K562 (cell line): ENCODE measurements around the gene IFNAR2. TPM values are rescaled to one million over a fixed set of nuclear protein-coding genes. Genes with fewer than 3 reads are reported as not detected.
"Not testable (repeated sequence)": the region's sequence is repeated elsewhere in the genome, so short reads cannot be mapped to it uniquely, and the experiment has no call there.

Experiments
- ATAC-seq: fragments of 200-7000 bp; cut with Tn5 transposase; 3 replicates; pipeline ENCODE4 v1.9.1; 2020; ENCODE audit warnings: moderate library complexity
- BruUV-seq: library from RNA; stranded (reverse); fragments of 400-500 nt; replicated peaks from 2 replicates; lab custom pipeline; 2021; lab: Mats Ljungman, UMichigan
- CTCF ChIA-PET: fragments of 300-600 bp; formaldehyde crosslinking; extraction: SDS; loops from one replicate; lab custom pipeline; 2021; ENCODE audit warnings: low intra/inter-chr PET ratio; lab: Yijun Ruan, JAX
- POLR2A ChIA-PET: fragments of 300-600, 350-650 bp; sonication (Branson Sonifier 250); formaldehyde crosslinking; extraction: SDS; loops from one replicate; lab custom pipeline; 2021; ENCODE audit warnings: antibody characterized with exemption, inconsistent platforms; lab: Yijun Ruan, JAX
- DNase-seq, 4 experiments: peaks; one replicate each; pipeline versions ENCODE4 v3.0.0 to v3.0.0-alpha.2; 2011 to 2018; ENCODE audit warnings: low spot score in 3 of 4, mixed read lengths in 3 of 4; ENCODE audit errors: extremely low read depth in 1 of 4
- FAIRE-seq: peaks from 2 replicates; lab custom pipeline; 2011; peaks lifted over from hg19 to GRCh38; lab: Jason Lieb, UNC
- H2AFZ ChIP-seq: 2 replicates; pipeline ENCODE4 v1.6.0; 2011; ENCODE audit warnings: low read depth, low read length, control low read depth, inconsistent platforms
- H3K27ac ChIP-seq: fragments of 200-600 bp; 3 replicates; pipeline ENCODE4 v1.8.0; 2011; ENCODE audit warnings: low read depth, mild to moderate bottlenecking, control low read depth, inconsistent platforms, low read length, moderate library complexity, mixed read lengths; ENCODE audit errors: extremely low read depth
- H3K27me3 ChIP-seq, 2 experiments: fragments of 300-600 bp in 1 of 2; 2 replicates in 1 of 2; 3 replicates in 1 of 2; pipeline versions ENCODE4 v1.6.0 to v1.8.0; 2011; ENCODE audit warnings: inconsistent platforms in 2 of 2, low read length in 2 of 2, mild to moderate bottlenecking in 1 of 2, mixed read lengths in 1 of 2, moderate library complexity in 1 of 2; ENCODE audit not compliant: control insufficient read depth in 2 of 2, insufficient read depth in 2 of 2
- H3K36me3 ChIP-seq: fragments of 300-600 bp; 3 replicates; pipeline ENCODE4 v1.8.0; 2011; ENCODE audit warnings: mild to moderate bottlenecking, low read length, inconsistent platforms; ENCODE audit not compliant: control insufficient read depth, insufficient read depth
- H3K4me1 ChIP-seq, 2 experiments: fragments of 200-600 bp in 1 of 2; replicated peaks in 1 of 2; 2 replicates in 1 of 2; 3 replicates in 1 of 2; pipeline versions ENCODE4 v1.5.1 to v1.8.0; 2011; ENCODE audit warnings: inconsistent platforms in 2 of 2, low read length in 2 of 2, mild to moderate bottlenecking in 1 of 2, mixed read lengths in 1 of 2, moderate library complexity in 1 of 2; ENCODE audit not compliant: control insufficient read depth in 2 of 2, insufficient read depth in 2 of 2
- H3K4me2 ChIP-seq: 2 replicates; pipeline ENCODE4 v1.6.1; 2011; ENCODE audit warnings: low read length, control low read depth, inconsistent platforms, mixed read lengths; ENCODE audit not compliant: insufficient read depth
- H3K4me3 ChIP-seq: fragments of 200-600 bp; sonication (generic), shearing (Covaris generic); 2 replicates; pipeline ENCODE4 v1.5.1; 2016; ENCODE audit warnings: control low read depth, inconsistent platforms
- H3K79me2 ChIP-seq: fragments of 200-600 bp; 3 replicates; pipeline ENCODE4 v1.8.0; 2011; ENCODE audit warnings: low read length, inconsistent platforms; ENCODE audit not compliant: control insufficient read depth, insufficient read depth
- H3K9ac ChIP-seq, 2 experiments: 2 replicates each; pipeline versions ENCODE4 v1.6.0 to v1.6.1; 2011; ENCODE audit warnings: low read depth in 2 of 2, low read length in 2 of 2, control low read depth in 1 of 2, inconsistent platforms in 1 of 2, mild to moderate bottlenecking in 1 of 2, mixed read lengths in 1 of 2; ENCODE audit not compliant: insufficient read depth in 1 of 2
- H3K9me1 ChIP-seq: one replicate; pipeline ENCODE4 v1.6.0; 2011; ENCODE audit warnings: inconsistent platforms, mild to moderate bottlenecking, low read length, moderate library complexity; ENCODE audit not compliant: control insufficient read depth, insufficient read depth
- H3K9me3 ChIP-seq: replicated peaks from 2 replicates; pipeline ENCODE4 v1.5.1; 2011; ENCODE audit warnings: low read depth, low read length, inconsistent platforms; ENCODE audit not compliant: control insufficient read depth, insufficient read depth
- H4K20me1 ChIP-seq: replicated peaks from 2 replicates; pipeline ENCODE4 v1.6.1; 2011; ENCODE audit warnings: low read length, inconsistent platforms, mixed read lengths; ENCODE audit not compliant: control insufficient read depth, insufficient read depth
- FOXO4 ChIP-seq: fragments of 450-650 bp; formaldehyde crosslinking; IDR thresholded peaks from 2 replicates; pipeline ENCODE4 v1.4.0; 2020; ENCODE audit warnings: mild to moderate bottlenecking, moderate library complexity
- GTF2A2 ChIP-seq: IDR thresholded peaks from 2 replicates; pipeline ENCODE4 v1.6.1; 2016; ENCODE audit warnings: mild to moderate bottlenecking, missing genetic modification characterization, missing compliant biosample characterization
- PCBP1 ChIP-seq: fragments of 200-400 bp; formaldehyde crosslinking; IDR thresholded peaks from 2 replicates; pipeline ENCODE4 v1.6.1; 2018; ENCODE audit warnings: mild to moderate bottlenecking, low read depth, low read length; ENCODE audit not compliant: poor library complexity, severe bottlenecking
- POLR2A ChIP-seq: fragments of 450-650 bp; conservative IDR thresholded peaks from 2 replicates; pipeline ENCODE4 v1.6.1; 2016
- REST ChIP-seq, 2 experiments: fragments of 450-650 bp; formaldehyde crosslinking in 1 of 2; IDR thresholded peaks; 2 replicates each; pipeline versions ENCODE4 v1.4.0 to v1.6.1; 2014 to 2020; ENCODE audit warnings: mild to moderate bottlenecking in 2 of 2, borderline replicate concordance in 1 of 2, low read depth in 1 of 2
- in situ Hi-C: fragments of 300-500 bp; cut with MboI; formaldehyde crosslinking; loops from 4 replicates; pipeline ENCODE4 v1.15.0; 2018; ENCODE audit warnings: inconsistent platforms, mixed read lengths
- intact Hi-C: fragments of 100-400 bp; cut with micrococcal nuclease; formaldehyde crosslinking; loops from 2 replicates; pipeline ENCODE4 v1.14.2; 2022
- polyA plus RNA-seq, 8 experiments: library from polyadenylated mRNA; depleted of rRNA in 4 of 8; stranded (reverse) in 5 of 8; unstranded in 3 of 8; fragments of >200 nt; fragmentation: Nextera tagmentation in 2 of 8; fragmentation: Illumina TruSeq in 1 of 8; extraction: Ambion mirVana in 2 of 8; extraction: Trizol in 1 of 8; gene quantifications; 2 replicates each; pipeline versions ENCODE4 v1.2.1 to v1.2.3, GENCODE V29; 2011 to 2014; ENCODE audit warnings: inconsistent platforms in 1 of 8, missing spikeins in 1 of 8
- total RNA-seq, 7 experiments: library from RNA; depleted of rRNA in 6 of 7; stranded (reverse); fragments of >200 nt in 6 of 7; fragmentation: Illumina TruSeq in 2 of 7; extraction: Trizol in 2 of 7; gene quantifications; 2 replicates each; pipeline versions ENCODE4 v1.2.1 to v1.2.3, GENCODE V29; 2011 to 2021; ENCODE audit warnings: low replicate concordance in 1 of 7
- TF ChIP-seq, protein P1 (sequence below): fragments of 250-450 bp; sonication (Bioruptor Pico); IDR thresholded peaks from 2 replicates; pipeline ENCODE4 v1.4.0; 2020; ENCODE audit warnings: mild to moderate bottlenecking, moderate library complexity

IFNAR2 gene
- total and polyA plus RNA-seq, 9 of the 15 experiments (the other 6 are each of a cell fraction or from before 2014, with no cell fraction given) = 1.7 to 48.3 (median 8.4) TPM

DNA sequence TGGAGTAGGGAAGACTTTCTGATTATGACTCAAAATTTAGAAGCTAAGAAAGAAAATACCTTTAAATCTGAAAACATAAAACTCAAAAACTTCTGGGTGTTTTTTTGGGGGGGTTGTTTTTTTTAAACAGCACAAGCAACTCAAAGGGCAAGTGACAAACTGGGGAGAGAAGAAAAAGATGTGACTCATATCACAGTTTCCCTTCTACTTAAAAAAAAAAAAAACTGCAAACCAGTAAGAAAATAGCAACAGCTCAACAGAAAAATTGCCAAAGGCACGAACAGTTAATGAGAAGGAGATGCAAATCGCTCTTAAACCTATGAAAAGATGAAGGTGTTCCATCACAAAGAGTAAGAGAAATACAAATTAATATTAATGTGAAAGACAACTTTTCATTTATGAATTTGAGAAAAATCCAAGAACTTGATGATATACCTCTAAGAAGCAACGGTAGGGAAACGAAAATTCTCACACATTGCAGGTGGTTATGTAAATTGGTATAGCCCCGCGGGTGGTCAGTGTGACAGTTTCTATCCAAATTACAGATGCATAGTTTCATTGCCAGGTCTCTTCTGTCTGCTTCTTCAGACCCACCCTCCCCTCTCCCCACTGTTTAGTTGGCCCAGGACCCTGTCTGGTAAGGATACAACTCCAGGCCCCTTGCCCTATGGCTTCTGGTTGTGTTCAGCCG, 9.0 kb downstream of the IFNAR2 start (continued):
- no peak for TF ChIP-seq REST (IDR thresholded peaks at IDR 0.05; ENCODE audit: borderline replicate concordance)
- no peak for TF ChIP-seq REST (CRISPR knock-in tag; IDR thresholded peaks at IDR 0.05; ENCODE audit: low read depth)
- TF ChIP-seq, protein P1, sequence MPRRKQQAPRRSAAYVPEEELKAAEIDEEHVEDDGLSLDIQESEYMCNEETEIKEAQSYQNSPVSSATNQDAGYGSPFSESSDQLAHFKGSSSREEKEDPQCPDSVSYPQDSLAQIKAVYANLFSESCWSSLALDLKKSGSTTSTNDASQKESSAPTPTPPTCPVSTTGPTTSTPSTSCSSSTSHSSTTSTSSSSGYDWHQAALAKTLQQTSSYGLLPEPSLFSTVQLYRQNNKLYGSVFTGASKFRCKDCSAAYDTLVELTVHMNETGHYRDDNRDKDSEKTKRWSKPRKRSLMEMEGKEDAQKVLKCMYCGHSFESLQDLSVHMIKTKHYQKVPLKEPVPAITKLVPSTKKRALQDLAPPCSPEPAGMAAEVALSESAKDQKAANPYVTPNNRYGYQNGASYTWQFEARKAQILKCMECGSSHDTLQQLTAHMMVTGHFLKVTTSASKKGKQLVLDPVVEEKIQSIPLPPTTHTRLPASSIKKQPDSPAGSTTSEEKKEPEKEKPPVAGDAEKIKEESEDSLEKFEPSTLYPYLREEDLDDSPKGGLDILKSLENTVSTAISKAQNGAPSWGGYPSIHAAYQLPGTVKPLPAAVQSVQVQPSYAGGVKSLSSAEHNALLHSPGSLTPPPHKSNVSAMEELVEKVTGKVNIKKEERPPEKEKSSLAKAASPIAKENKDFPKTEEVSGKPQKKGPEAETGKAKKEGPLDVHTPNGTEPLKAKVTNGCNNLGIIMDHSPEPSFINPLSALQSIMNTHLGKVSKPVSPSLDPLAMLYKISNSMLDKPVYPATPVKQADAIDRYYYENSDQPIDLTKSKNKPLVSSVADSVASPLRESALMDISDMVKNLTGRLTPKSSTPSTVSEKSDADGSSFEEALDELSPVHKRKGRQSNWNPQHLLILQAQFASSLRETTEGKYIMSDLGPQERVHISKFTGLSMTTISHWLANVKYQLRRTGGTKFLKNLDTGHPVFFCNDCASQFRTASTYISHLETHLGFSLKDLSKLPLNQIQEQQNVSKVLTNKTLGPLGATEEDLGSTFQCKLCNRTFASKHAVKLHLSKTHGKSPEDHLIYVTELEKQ (CRISPR knock-in tag) = no peak
- TF ChIP-seq POLR2A = no peak
- TF ChIP-seq FOXO4 (CRISPR knock-in tag) = no peak
- TF ChIP-seq PCBP1 = no peak
- no peak for TF ChIP-seq GTF2A2

GRCh38 chr21:33239559-33240127, 9.9 kb downstream of the IFNAR2 start:
- H4K20me1 ChIP-seq, H3K27me3 ChIP-seq, intact Hi-C loops, BruUV-seq, H2AFZ ChIP-seq, H3K79me2 ChIP-seq, H3K9me1 ChIP-seq, H3K9ac ChIP-seq, H3K9me3 ChIP-seq, in situ Hi-C loops, CTCF ChIA-PET, H3K4me2 ChIP-seq, DNase-seq, ATAC-seq, H3K4me3 ChIP-seq, H3K27ac ChIP-seq, FAIRE-seq, H3K4me1 ChIP-seq: not testable (repeated sequence)
- POLR2A ChIA-PET = interaction anchor here (0.6 to 1.3 kb wide), 3 partner anchors 9 to 43 kb away, joined by 3 to 5 read pairs (median 3); no protein-coding TSS in a partner anchor
- peaks cover 16% of the 10 kb centered on the region; the same call in 2 of the 3 replicates for H3K36me3 ChIP-seq
